ENCODE measurements around the gene MRPL20.

GRCh38 chr1:1440262-1441001, 33.3 kb upstream of the MRPL20 start:
- TF ChIP-seq CTCF (IDR thresholded peaks at IDR 0.05 in 8 of 11, conservative IDR thresholded peaks at IDR 0.05 in 3 of 11) (no peak), POLR2A (IDR thresholded peaks at IDR 0.05) (no peak), POLR2AphosphoS5 (IDR thresholded peaks at IDR 0.05) (no peak)

Data from spleen (tissue), 7 donors.